H1 (cell line): ENCODE measurements around the gene CTNNBL1. TPM values are rescaled to one million over a fixed set of nuclear protein-coding genes. Genes with fewer than 3 reads are reported as not detected.

Source experiments
- CTCF ChIA-PET: fragments of 300-600 bp; sonication (Branson Sonifier 250); formaldehyde crosslinking; loops from one replicate; lab custom pipeline; 2021; ENCODE audit not compliant: partially characterized antibody; lab: Charles Lee
- POLR2A ChIA-PET: fragments of 300-600 bp; sonication (Branson Sonifier 250); formaldehyde crosslinking; loops from one replicate; lab custom pipeline; 2021; ENCODE audit warnings: inconsistent platforms; ENCODE audit not compliant: partially characterized antibody; lab: Charles Lee
- DNase-seq, 2 experiments: peaks; one replicate each; pipeline versions ENCODE4 v3.0.0 to v3.0.0-alpha.2; 2010 to 2022; ENCODE audit warnings: low spot score in 2 of 2, low read depth in 1 of 2, mixed read lengths in 1 of 2
- FAIRE-seq: peaks from 2 replicates; lab custom pipeline; 2011; peaks lifted over from hg19 to GRCh38; lab: Jason Lieb, UNC
- H2AFZ ChIP-seq: 2 replicates; pipeline ENCODE4 v1.8.1; 2012; ENCODE audit warnings: low read length, inconsistent platforms
- H2AK5ac ChIP-seq: 2 replicates; pipeline ENCODE4 v1.6.1; 2013; ENCODE audit warnings: low read depth, low read length
- H2BK120ac ChIP-seq: replicated peaks from 2 replicates; pipeline ENCODE3; 2013; ENCODE audit warnings: low read depth, low read length, inconsistent platforms
- H2BK12ac ChIP-seq: 2 replicates; pipeline ENCODE4 v1.6.1; 2013; ENCODE audit warnings: low read depth, low read length
- H2BK15ac ChIP-seq: 2 replicates; pipeline ENCODE4 v1.6.1; 2013; ENCODE audit warnings: low read length
- H2BK20ac ChIP-seq: 2 replicates; pipeline ENCODE4 v1.6.1; 2013; ENCODE audit warnings: low read length
- H2BK5ac ChIP-seq: 2 replicates; pipeline ENCODE4 v1.6.1; 2013; ENCODE audit warnings: low read depth, low read length
- H3K14ac ChIP-seq: 2 replicates; pipeline ENCODE4 v1.6.1; 2013; ENCODE audit warnings: inconsistent platforms; ENCODE audit not compliant: insufficient read length
- H3K18ac ChIP-seq: 2 replicates; pipeline ENCODE4 v1.6.1; 2013; ENCODE audit warnings: low read length; ENCODE audit errors: extremely low read depth
- H3K23ac ChIP-seq: 2 replicates; pipeline ENCODE4 v1.6.1; 2013; ENCODE audit warnings: inconsistent platforms; ENCODE audit not compliant: insufficient read length
- H3K23me2 ChIP-seq: 2 replicates; pipeline ENCODE4 v1.6.1; 2013; ENCODE audit warnings: low read depth, low read length
- H3K27ac ChIP-seq: 2 replicates; pipeline ENCODE4 v1.6.1; 2011; ENCODE audit warnings: low read depth, low read length, inconsistent platforms
- H3K27me3 ChIP-seq, 4 experiments: replicated peaks in 1 of 4; 1 replicate in 1 of 4; 2 replicates in 3 of 4; pipeline versions ENCODE4 v1.6.1 to v1.8.1; 2011 to 2013; ENCODE audit warnings: low read length in 3 of 4, mild to moderate bottlenecking in 3 of 4, inconsistent platforms in 2 of 4, mixed read lengths in 2 of 4, moderate library complexity in 1 of 4; ENCODE audit not compliant: control insufficient read depth in 3 of 4, insufficient read depth in 3 of 4; ENCODE audit errors: extremely low read depth in 1 of 4
- H3K36me3 ChIP-seq, 4 experiments: 2 replicates each; pipeline versions ENCODE4 v1.6.1 to v1.8.1; 2011 to 2013; ENCODE audit warnings: mild to moderate bottlenecking in 4 of 4, low read length in 3 of 4, moderate library complexity in 2 of 4, control low read depth in 1 of 4, inconsistent platforms in 1 of 4; ENCODE audit not compliant: insufficient read depth in 4 of 4, control insufficient read depth in 2 of 4
- H3K4ac ChIP-seq: replicated peaks from 2 replicates; pipeline ENCODE3; 2013; ENCODE audit warnings: low read length, low read depth, mixed read lengths, inconsistent platforms; ENCODE audit not compliant: insufficient read length
- H3K4me1 ChIP-seq, 4 experiments: replicated peaks in 1 of 4; 1 replicate in 1 of 4; 2 replicates in 3 of 4; pipeline versions ENCODE4 v1.6.1 to v1.8.1; 2011 to 2013; ENCODE audit warnings: low read length in 3 of 4, inconsistent platforms in 2 of 4, mixed read lengths in 1 of 4; ENCODE audit not compliant: insufficient read depth in 4 of 4, control insufficient read depth in 3 of 4
- H3K4me2 ChIP-seq, 2 experiments: 2 replicates each; pipeline versions ENCODE4 v1.6.1 to v1.8.1; 2011 to 2013; ENCODE audit warnings: low read depth in 2 of 2, low read length in 2 of 2, control low read depth in 1 of 2, inconsistent platforms in 1 of 2, mild to moderate bottlenecking in 1 of 2; ENCODE audit not compliant: insufficient read depth in 1 of 2
- H3K4me3 ChIP-seq, 4 experiments: fragments of 200-600, 300-600 bp in 1 of 4; sonication (generic), shearing (Covaris generic), sonication (Bioruptor Twin) in 1 of 4; 2 replicates each; pipeline versions ENCODE4 v1.5.1 to v1.8.1; 2011 to 2016; ENCODE audit warnings: low read length in 4 of 4, low read depth in 3 of 4, control low read depth in 2 of 4, inconsistent platforms in 2 of 4, mild to moderate bottlenecking in 2 of 4, mixed read lengths in 1 of 4, moderate library complexity in 1 of 4; ENCODE audit not compliant: insufficient read depth in 2 of 4; ENCODE audit errors: extremely low read depth in 1 of 4
- H3K56ac ChIP-seq: replicated peaks from 2 replicates; pipeline ENCODE3; 2013; ENCODE audit warnings: low read depth, mild to moderate bottlenecking, mixed read lengths, low read length, inconsistent platforms; ENCODE audit not compliant: insufficient read length
- H3K79me1 ChIP-seq: 2 replicates; pipeline ENCODE4 v1.6.1; 2013; ENCODE audit warnings: low read depth, low read length, control low read depth
- H3K79me2 ChIP-seq, 2 experiments: 2 replicates each; pipeline versions ENCODE4 v1.6.1 to v1.8.1; 2012 to 2013; ENCODE audit warnings: low read length in 2 of 2, mild to moderate bottlenecking in 2 of 2, inconsistent platforms in 1 of 2; ENCODE audit not compliant: insufficient read depth in 2 of 2, control insufficient read depth in 1 of 2
- H3K9ac ChIP-seq, 4 experiments: replicated peaks in 1 of 4; 1 replicate in 1 of 4; 2 replicates in 3 of 4; pipeline versions ENCODE4 v1.6.1 to v1.8.1; 2011 to 2013; ENCODE audit warnings: low read depth in 3 of 4, low read length in 3 of 4, control low read depth in 2 of 4, mild to moderate bottlenecking in 2 of 4, moderate library complexity in 2 of 4, inconsistent platforms in 1 of 4; ENCODE audit errors: extremely low read depth in 1 of 4
- H3K9me3 ChIP-seq, 2 experiments: 2 replicates each; pipeline versions ENCODE4 v1.6.1 to v1.8.1; 2012 to 2013; ENCODE audit warnings: mild to moderate bottlenecking in 2 of 2, moderate library complexity in 2 of 2, control low read depth in 1 of 2, inconsistent platforms in 1 of 2, low read depth in 1 of 2, low read length in 1 of 2, mixed read lengths in 1 of 2; ENCODE audit not compliant: insufficient read depth in 2 of 2
- H4K20me1 ChIP-seq, 2 experiments: replicated peaks in 1 of 2; 2 replicates each; pipeline versions ENCODE3 to v1.8.1; 2011 to 2013; ENCODE audit warnings: inconsistent platforms in 2 of 2, low read length in 2 of 2, mild to moderate bottlenecking in 1 of 2; ENCODE audit not compliant: insufficient read depth in 2 of 2, control insufficient read depth in 1 of 2
- H4K5ac ChIP-seq: 2 replicates; pipeline ENCODE4 v1.6.1; 2013; ENCODE audit warnings: low read length, low read depth, mixed read lengths, inconsistent platforms; ENCODE audit not compliant: insufficient read length
- H4K8ac ChIP-seq: 2 replicates; pipeline ENCODE4 v1.8.0; 2013; ENCODE audit warnings: mild to moderate bottlenecking, moderate library complexity, low read length, inconsistent platforms; ENCODE audit not compliant: insufficient read depth; ENCODE audit errors: extremely low read depth
- H4K91ac ChIP-seq: replicated peaks from 2 replicates; pipeline ENCODE3; 2013; ENCODE audit warnings: low read length, mixed read lengths, inconsistent platforms; ENCODE audit not compliant: insufficient read length
- CBX5 ChIP-seq: fragments of 300-800, 300-1000 bp; sonication (generic); IDR thresholded peaks from 2 replicates; pipeline ENCODE4 v1.7.1; 2016; ENCODE audit warnings: antibody characterized with exemption, low read length, low read depth
- CHD1 ChIP-seq: IDR thresholded peaks from 2 replicates; pipeline ENCODE4 v1.6.1; 2012; ENCODE audit warnings: low read depth, low read length, improper control_type of control experiment
- CREB1 ChIP-seq: IDR thresholded peaks from 2 replicates; pipeline ENCODE4 v1.6.1; 2012; ENCODE audit warnings: inconsistent platforms
- KDM5A ChIP-seq: fragments of 200-600 bp; IDR thresholded peaks from 2 replicates; pipeline ENCODE4 v1.7.1; 2012; ENCODE audit warnings: mild to moderate bottlenecking, low read length, inconsistent platforms, mixed read lengths
- RNF2 ChIP-seq: fragments of 200-900, 300-1000 bp; sonication (generic); IDR thresholded peaks from 2 replicates; pipeline ENCODE4 v1.7.1; 2016; ENCODE audit warnings: borderline replicate concordance, low read depth, mild to moderate bottlenecking, antibody characterized with exemption, low read length; ENCODE audit not compliant: poor library complexity, severe bottlenecking; ENCODE audit errors: missing control alignments
- SIRT6 ChIP-seq: IDR thresholded peaks from one replicate; pipeline ENCODE4 v1.7.1; 2012; ENCODE audit warnings: low read length, inconsistent platforms
- SRF ChIP-seq: IDR thresholded peaks from 2 replicates; pipeline ENCODE4 v1.6.1; 2011; ENCODE audit warnings: mild to moderate bottlenecking, low read depth, low read length, moderate library complexity
- SUZ12 ChIP-seq: fragments of 200-600 bp; sonication (generic); IDR thresholded peaks from 2 replicates; pipeline ENCODE4 v1.6.1; 2012; ENCODE audit warnings: mild to moderate bottlenecking, inconsistent platforms, low read length, moderate library complexity, mixed read lengths
- TBP ChIP-seq: IDR thresholded peaks from 2 replicates; pipeline ENCODE4 v1.6.1; 2011; ENCODE audit warnings: low read depth, low read length, improper control_type of control experiment
- TCF12 ChIP-seq: IDR thresholded peaks from 2 replicates; pipeline ENCODE4 v1.6.1; 2011; ENCODE audit warnings: low read depth, mild to moderate bottlenecking, low read length
- ZNF274 ChIP-seq: IDR thresholded peaks from 2 replicates; pipeline ENCODE4 v1.7.0; 2012; ENCODE audit warnings: low read length, borderline replicate concordance; ENCODE audit errors: extremely low read depth
- WGBS, 2 experiments: shearing (Covaris generic) in 1 of 2; methylation state at CpG; one replicate each; pipeline versions ENCODE4 v1.1.6 to v1.1.7; 2013 to 2015; ENCODE audit warnings: low lambda C conversion rate in 2 of 2, mixed read lengths in 2 of 2, inconsistent platforms in 1 of 2, low coverage in 1 of 2, missing lambda C conversion rate in 1 of 2; ENCODE audit not compliant: insufficient replicate concordance in 2 of 2, insufficient coverage in 1 of 2, insufficient read length in 1 of 2; ENCODE audit errors: extremely low coverage in 1 of 2, missing lambda C conversion rate in 1 of 2; 5-methylcytosine and 5-hydroxymethylcytosine counted together
- polyA plus RNA-seq, 7 experiments: library from polyadenylated mRNA; depleted of rRNA in 3 of 7; stranded (reverse) in 5 of 7; unstranded in 2 of 7; fragments of >200 nt in 5 of 7; fragments of 200-250 nt in 2 of 7; gene quantifications; 1 replicate in 5 of 7; 2 replicates in 1 of 7; 4 replicates in 1 of 7; pipeline versions ENCODE4 v1.2.1 to v1.2.3, GENCODE V29; 2011 to 2013; ENCODE audit warnings: missing spikeins in 2 of 7, mixed read lengths in 2 of 7
- total RNA-seq: library from RNA; stranded (reverse); fragmentation: NEBNext Ultra II Directional; extraction: Animal tissue kit (Norgen Biotek cat#: 25700); gene quantifications from 2 replicates; pipeline ENCODE4 v1.2.1, GENCODE V29; 2021

Gene CTNNBL1
- total and polyA plus RNA-seq, 2 of the 8 experiments (the other 6 are each of a cell fraction or from before 2014, with no cell fraction given): 19.6 to 81.6 TPM

DNA sequence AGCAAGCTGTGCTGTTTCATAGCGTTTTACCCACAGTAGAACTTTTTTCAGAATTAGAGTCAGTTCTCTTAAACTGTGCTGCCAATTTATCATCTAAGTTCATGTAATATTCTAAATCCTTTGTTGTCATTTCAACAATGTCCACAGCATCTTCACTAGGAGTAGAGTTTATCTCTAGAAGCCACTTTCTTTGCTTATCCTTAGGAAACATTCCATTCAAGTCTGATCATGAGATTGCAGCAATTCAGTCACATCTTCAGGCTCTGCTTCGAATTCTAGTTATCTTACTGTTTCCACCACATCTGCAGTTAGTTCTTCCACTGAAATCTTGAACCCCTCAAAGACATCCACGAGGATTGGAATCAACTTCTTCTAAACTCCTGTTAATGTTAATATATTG, 12.5 kb downstream of the CTNNBL1 start:
- no peak overlapping the region for H3K4ac ChIP-seq
- H4K91ac ChIP-seq: no peak overlapping the region
- no peak overlapping the region for H3K4me2 ChIP-seq
- no peak overlapping the region for H3K27ac ChIP-seq
- no peak overlapping the region for H3K18ac ChIP-seq
- no peak overlapping the region for H2BK20ac ChIP-seq
- TF ChIP-seq CHD1 (no peak), SRF (no peak), CREB1 (no peak), KDM5A (no peak), RNF2 (no peak), SIRT6 (no peak), CBX5 (no peak), ZNF274 (no peak), SUZ12 (no peak), TBP (no peak), TCF12 (no peak)
- H3K4me1 ChIP-seq: 0 out of 7 replicates have a peak, but pooled peaks cover 0 to 3% (median 0%) of the 10 kb centered on the region in 4 experiments
- no peak for DNase-seq
- H2BK120ac ChIP-seq: no peak overlapping the region
- H3K14ac ChIP-seq: no peak overlapping the region
- ChIA-PET POLR2A (no interaction called here), CTCF (no interaction called here)
- H3K27me3 ChIP-seq: no peaks in the 10 kb centered on the region
- H3K36me3 ChIP-seq: no peaks in the 10 kb centered on the region; a peak in 2 of 8 replicates
- H2AK5ac ChIP-seq: no peak overlapping the region
- no peak overlapping the region for H2BK12ac ChIP-seq
- no peak overlapping the region for H2BK5ac ChIP-seq
- H3K4me3 ChIP-seq: no peak overlapping the region
- no peak overlapping the region for H2BK15ac ChIP-seq
- H3K56ac ChIP-seq: no peak overlapping the region
- no peak overlapping the region for H2AFZ ChIP-seq
- 94% methylated on average over 3 of the region's 3 CpGs; no CpG with 5 or more reads in 1 of the 2 experiments for WGBS, 2 experiments
- peaks cover 3% of the 10 kb centered on the region for H3K79me1 ChIP-seq
- no peak for FAIRE-seq
- H4K20me1 ChIP-seq: peaks cover 0 to 1% of the 10 kb centered on the region in 2 experiments
- no peak overlapping the region for H4K8ac ChIP-seq
- no peak overlapping the region for H3K9ac ChIP-seq
- H3K23me2 ChIP-seq: no peaks in the 10 kb centered on the region
- H3K23ac ChIP-seq: no peak overlapping the region
- no peak overlapping the region for H4K5ac ChIP-seq
- no peaks in the 10 kb centered on the region; a peak in 1 of 4 replicates for H3K9me3 ChIP-seq
- H3K79me2 ChIP-seq: peaks cover 0 to 48% of the 10 kb centered on the region in 2 experiments; a peak in 2 of 4 replicates
